Right atrium auricular region (tissue), 2 donors: Measurements from ENCODE around the gene COG5. TPM values are rescaled to one million over a fixed set of nuclear protein-coding genes. Genes with fewer than 3 reads are reported as not detected.

Source experiments
- DNase-seq: peaks from one replicate; pipeline ENCODE4 v3.0.0-alpha.2; 2019; ENCODE audit warnings: low spot score
- H3K27ac ChIP-seq, 2 donors: fragments of 200-600 bp; sonication (generic); 1 replicate in 1 of 2; 2 replicates in 1 of 2; pipeline ENCODE4 v1.5.1; 2016 to 2019
- H3K27me3 ChIP-seq, 2 donors: fragments of 200-600 bp; sonication (generic); one replicate each; pipeline versions ENCODE4 v1.5.1 to v1.6.0; 2017 to 2019
- H3K36me3 ChIP-seq: fragments of 200-600 bp; sonication (generic); one replicate; pipeline ENCODE4 v1.5.1; 2016
- H3K4me1 ChIP-seq, 2 donors: fragments of 200-600 bp; sonication (generic); one replicate each; pipeline versions ENCODE4 v1.5.1 to v1.6.0; 2017 to 2019
- H3K4me3 ChIP-seq, 2 donors: fragments of 200-600 bp; sonication (generic); 1 replicate in 1 of 2; 2 replicates in 1 of 2; pipeline ENCODE4 v1.5.1; 2017 to 2019; ENCODE audit warnings: mild to moderate bottlenecking in 1 of 2, moderate library complexity in 1 of 2
- H3K9me3 ChIP-seq, 2 donors: fragments of 200-600 bp; sonication (generic); one replicate each; pipeline ENCODE4 v1.5.1; 2019
- total RNA-seq, 2 donors: library from RNA; depleted of rRNA; stranded (reverse); fragments of >200 nt; gene quantifications; one replicate each; pipeline ENCODE4 v1.1.0, GENCODE V29; 2016
- TF ChIP-seq, protein P1 (sequence below), 2 donors: fragments of 200-600 bp; sonication (generic); IDR thresholded peaks; one replicate each; pipeline ENCODE4 v1.5.1; 2019; ENCODE audit warnings: antibody characterized with exemption in 2 of 2

Gene COG5
- total RNA-seq, 2 donors from 2014 or later: 28.0 to 31.8 TPM

DNA sequence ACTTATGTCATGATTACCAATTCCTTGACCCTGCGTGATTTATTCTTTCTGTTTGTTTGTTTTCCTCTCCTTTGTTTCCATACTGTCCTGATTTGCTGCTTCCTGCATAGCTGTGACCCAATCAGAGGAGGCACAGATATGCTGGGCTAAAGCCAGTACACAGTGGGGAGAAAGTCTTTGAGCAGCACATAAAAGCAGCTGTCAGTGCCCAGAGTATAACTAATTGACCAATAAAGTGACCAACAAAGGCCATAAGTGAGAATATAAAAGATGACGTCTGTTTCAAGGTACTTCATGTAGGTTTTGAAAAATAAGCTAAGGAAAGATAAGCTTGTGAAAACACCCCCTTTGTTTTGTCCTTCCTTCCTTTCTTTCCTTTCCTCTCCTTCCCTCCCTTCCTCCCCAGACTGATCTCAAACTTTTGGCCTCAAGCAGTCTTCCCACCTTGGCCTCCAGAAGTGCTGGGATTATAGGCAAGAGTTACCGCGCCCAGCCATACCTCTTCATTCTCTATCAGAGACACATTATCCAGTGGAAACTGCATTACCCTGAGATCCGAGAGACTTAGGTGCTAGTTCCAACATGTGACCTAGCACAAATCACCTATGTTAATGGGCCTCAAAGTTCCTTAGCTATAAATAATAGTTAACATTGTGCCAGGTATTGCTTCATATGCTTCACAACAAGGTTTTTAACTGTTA, 33.3 kb upstream of the COG5 start:
- TF ChIP-seq, protein P1, sequence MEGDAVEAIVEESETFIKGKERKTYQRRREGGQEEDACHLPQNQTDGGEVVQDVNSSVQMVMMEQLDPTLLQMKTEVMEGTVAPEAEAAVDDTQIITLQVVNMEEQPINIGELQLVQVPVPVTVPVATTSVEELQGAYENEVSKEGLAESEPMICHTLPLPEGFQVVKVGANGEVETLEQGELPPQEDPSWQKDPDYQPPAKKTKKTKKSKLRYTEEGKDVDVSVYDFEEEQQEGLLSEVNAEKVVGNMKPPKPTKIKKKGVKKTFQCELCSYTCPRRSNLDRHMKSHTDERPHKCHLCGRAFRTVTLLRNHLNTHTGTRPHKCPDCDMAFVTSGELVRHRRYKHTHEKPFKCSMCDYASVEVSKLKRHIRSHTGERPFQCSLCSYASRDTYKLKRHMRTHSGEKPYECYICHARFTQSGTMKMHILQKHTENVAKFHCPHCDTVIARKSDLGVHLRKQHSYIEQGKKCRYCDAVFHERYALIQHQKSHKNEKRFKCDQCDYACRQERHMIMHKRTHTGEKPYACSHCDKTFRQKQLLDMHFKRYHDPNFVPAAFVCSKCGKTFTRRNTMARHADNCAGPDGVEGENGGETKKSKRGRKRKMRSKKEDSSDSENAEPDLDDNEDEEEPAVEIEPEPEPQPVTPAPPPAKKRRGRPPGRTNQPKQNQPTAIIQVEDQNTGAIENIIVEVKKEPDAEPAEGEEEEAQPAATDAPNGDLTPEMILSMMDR (IDR thresholded peaks at IDR 0.05): no peak
- H3K36me3 ChIP-seq: peaks cover 45% of the 10 kb centered on the region
- DNase-seq: no peak
- H3K4me3 ChIP-seq: no peak overlapping the region
- no peak overlapping the region for H3K27ac ChIP-seq
- no peaks in the 10 kb centered on the region for H3K27me3 ChIP-seq
- H3K9me3 ChIP-seq: no peaks in the 10 kb centered on the region
- peaks cover 0 to 9% of the 10 kb centered on the region in 2 donors for H3K4me1 ChIP-seq

DNA sequence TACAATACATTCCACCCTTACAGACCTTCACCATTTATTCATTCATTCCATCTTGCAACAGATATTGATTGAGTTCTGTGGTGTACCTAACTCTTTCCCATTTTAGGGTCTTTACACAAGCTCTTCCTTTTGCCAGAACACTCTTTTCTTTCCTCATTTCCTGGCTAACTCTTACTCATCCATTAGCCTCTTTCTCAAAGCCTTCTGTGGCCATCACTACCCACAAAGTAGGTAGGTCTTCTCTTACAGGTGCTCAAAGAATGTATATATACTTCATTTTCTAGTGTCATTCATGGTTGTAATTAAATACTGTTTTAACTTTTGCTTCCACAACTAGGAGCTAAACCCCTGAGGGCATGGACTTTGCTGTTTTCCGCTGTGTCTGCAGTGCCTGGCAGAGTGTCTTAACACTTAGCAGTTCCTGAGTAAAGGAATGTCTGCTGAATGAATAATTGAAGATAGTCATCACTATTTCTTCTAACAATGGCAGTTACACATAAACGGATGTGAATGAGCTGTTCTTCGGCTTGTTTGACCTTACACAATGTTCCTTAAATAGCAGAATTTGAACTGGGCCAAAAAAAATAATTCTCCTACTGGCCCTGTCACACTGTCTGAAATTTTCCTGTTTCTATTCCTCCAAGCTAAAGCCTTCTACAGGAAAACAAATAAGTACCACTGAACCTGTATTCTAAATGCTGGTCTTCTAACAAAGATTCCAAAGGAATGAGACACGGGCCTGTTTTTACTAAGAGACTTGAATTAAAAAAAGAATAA, 31.4 kb upstream of the COG5 start:
- H3K4me3 ChIP-seq: no peak overlapping the region
- H3K4me1 ChIP-seq: peaks cover 0 to 9% of the 10 kb centered on the region in 2 donors
- peaks cover 26% of the 10 kb centered on the region for H3K36me3 ChIP-seq
- no peaks in the 10 kb centered on the region for H3K27me3 ChIP-seq
- TF ChIP-seq, protein P1 (IDR thresholded peaks at IDR 0.05): no peak
- H3K27ac ChIP-seq: peak overlapping the region; percentile 44 to 80
- no peak for DNase-seq
- H3K9me3 ChIP-seq: no peaks in the 10 kb centered on the region

DNA sequence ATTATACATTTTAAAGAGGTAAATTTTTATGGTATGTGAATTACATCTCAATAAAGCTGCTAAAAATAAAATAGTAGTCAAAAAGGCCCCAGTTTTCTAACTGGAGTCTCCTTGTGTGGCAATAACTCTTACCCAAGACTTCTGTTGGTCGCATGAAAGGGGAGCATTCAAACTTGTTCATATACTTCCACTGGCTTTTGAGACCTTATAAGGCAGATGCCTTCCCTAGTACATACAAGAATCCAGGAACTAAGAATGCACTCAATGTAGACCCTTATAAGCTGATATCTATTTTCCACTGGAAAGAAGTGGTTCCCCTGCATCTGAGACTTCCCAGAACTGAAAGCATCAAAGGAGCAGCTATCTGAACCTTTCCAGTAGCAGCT, 29.3 kb upstream of the COG5 start:
- Histone ChIP-seq H3K4me3 (no peak overlapping the region), H3K9me3 (no peaks in the 10 kb centered on the region), H3K27me3 (no peaks in the 10 kb centered on the region), H3K4me1 (peaks cover 0 to 9% of the 10 kb centered on the region in 2 donors), H3K27ac (no peak overlapping the region), H3K36me3 (peaks cover 25% of the 10 kb centered on the region)
- DNase-seq: no peak
- TF ChIP-seq, protein P1 (IDR thresholded peaks at IDR 0.05): no peak

DNA sequence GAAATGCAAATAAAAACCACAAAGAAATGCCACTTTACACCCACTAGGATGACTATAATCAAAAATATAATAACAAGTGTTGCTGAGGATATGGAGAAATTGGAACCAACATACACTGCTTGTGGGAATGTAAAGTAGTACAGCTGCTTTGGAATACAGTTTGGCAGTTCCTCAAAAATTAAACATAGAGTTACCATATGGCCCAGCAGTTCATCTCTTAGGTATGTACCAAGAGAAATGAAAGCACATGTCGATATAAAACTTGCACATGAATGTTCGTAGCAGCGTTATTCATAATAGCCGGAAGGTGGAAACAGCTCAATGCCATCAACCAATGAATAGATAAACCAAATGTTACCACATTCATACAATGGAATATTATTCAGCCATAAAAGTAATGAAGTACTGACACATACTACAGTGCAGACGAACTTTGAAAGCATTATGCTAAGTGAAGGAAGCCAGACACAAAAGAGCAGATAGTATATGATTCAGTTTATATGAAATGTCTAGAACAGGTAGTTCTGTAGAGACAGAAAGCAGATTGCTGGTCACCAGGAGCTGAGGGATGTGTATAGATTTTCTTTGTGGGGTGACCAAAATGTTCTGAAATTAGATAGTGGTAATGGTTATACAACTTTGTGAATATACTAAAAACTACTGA, 28.8 kb upstream of the COG5 start:
- H3K9me3 ChIP-seq: no peaks in the 10 kb centered on the region
- no peaks in the 10 kb centered on the region for H3K27me3 ChIP-seq
- H3K36me3 ChIP-seq: peaks cover 25% of the 10 kb centered on the region
- H3K27ac ChIP-seq: no peak overlapping the region
- H3K4me3 ChIP-seq: no peak overlapping the region
- no peak for DNase-seq
- peaks cover 0 to 9% of the 10 kb centered on the region in 2 donors for H3K4me1 ChIP-seq
- TF ChIP-seq, protein P1 (IDR thresholded peaks at IDR 0.05): no peak

DNA sequence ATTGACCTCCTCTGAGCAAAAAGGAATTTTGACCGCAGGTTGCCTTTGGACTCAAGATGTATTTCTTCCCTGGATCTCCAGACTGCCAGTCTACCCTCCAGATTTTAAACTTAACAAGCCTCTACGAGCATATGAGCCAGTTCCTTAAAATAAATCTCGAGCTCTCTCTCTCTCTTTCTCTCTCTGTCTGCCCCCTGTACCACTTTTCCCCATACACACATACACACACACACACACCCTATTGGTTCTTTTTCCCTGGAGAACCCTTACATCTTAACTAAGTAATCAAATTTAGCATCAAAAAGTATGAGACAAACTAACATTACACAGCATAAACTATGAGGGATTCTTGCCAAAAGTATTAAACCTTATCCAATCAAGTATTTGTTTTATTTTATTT, 27.7 kb upstream of the COG5 start:
- H3K27me3 ChIP-seq: no peaks in the 10 kb centered on the region
- TF ChIP-seq, protein P1 (IDR thresholded peaks at IDR 0.05): no peak
- no peaks in the 10 kb centered on the region for H3K9me3 ChIP-seq
- H3K4me3 ChIP-seq: no peak overlapping the region
- peaks cover 16% of the 10 kb centered on the region for H3K36me3 ChIP-seq
- peak overlapping the region; percentile 12 to 31 for H3K27ac ChIP-seq
- peaks cover 0 to 9% of the 10 kb centered on the region in 2 donors for H3K4me1 ChIP-seq
- DNase-seq: no peak
